T-helper 2 cell (primary cell): ENCODE measurements around the gene ST8SIA4.
A peak's percentile ranks its signal among the peaks of the same experiment; 100 is the strongest.

Source experiments
- DNase-seq, 5 experiments: peaks; one replicate each; pipeline versions ENCODE4 v3.0.0 to v3.0.0-alpha.2; 2012 to 2022
- total RNA-seq, 2 donors: gene quantifications; one replicate each; lab custom pipeline; 2026; lab: John Stamatoyannopoulos, UW

ST8SIA4 gene, protein sequence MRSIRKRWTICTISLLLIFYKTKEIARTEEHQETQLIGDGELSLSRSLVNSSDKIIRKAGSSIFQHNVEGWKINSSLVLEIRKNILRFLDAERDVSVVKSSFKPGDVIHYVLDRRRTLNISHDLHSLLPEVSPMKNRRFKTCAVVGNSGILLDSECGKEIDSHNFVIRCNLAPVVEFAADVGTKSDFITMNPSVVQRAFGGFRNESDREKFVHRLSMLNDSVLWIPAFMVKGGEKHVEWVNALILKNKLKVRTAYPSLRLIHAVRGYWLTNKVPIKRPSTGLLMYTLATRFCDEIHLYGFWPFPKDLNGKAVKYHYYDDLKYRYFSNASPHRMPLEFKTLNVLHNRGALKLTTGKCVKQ
- total RNA-seq, result 32.1 to 52.4 reads per million in 2 donors

GRCh38 chr5:100903039-100903887, at the start of gene ST8SIA4:
Gene ST8SIA4, minus strand, starts transcription at chr5:100903282. Its CDS starts 327 bp downstream, at chr5:100902955.
- peak; percentile 74 to 99 (median 87) for DNase-seq

DNA sequence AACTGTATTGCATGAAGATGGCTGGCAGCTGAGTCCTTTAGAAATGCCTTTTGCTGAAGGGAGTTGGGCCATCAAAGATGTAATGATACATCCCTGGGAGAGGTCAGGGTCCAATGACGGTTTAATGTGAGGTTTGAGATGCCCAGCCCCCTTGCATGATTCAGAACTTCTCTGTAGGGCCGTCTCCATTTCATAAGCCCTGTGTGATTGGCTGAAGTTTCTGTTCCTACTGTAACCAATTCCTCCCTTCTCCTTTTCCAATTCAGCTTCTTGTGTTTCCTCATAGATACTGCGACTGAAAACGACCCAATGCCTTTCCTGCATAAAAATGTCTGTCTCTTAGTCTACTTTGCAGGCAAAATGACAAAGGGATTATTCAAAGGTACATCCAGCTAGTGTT, 47.9 kb upstream of the ST8SIA4 start:
- DNase-seq, result no peak

DNA sequence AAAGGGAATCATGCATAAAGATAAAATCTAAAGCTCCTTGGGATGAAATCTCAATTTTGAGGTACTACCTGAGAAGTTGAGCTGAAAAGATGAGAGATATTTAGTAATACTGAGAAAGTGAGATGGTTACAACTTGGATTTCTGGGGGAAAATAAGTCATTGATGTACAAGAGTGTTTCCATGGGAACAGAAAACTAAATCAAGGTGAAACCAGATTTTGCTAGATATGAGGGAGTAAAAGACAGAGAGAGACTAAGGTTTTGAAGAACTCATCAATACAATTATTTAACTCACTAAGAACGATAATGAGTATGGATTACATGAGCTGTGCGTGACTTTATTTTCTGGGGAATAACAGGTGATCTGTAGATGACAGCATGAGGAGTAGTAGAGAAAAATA, 10.2 kb upstream of the ST8SIA4 start:
- peak in 1 of 5 experiments; percentile 73 for DNase-seq

GRCh38 chr5:100909034-100909433, 6.0 kb upstream of the ST8SIA4 start:
- no peak for DNase-seq

GRCh38 chr5:100905259-100905914, 2.3 kb upstream of the ST8SIA4 start:
- peak in 2 of 5 experiments; percentile 34 to 71 for DNase-seq

GRCh38 chr5:100904259-100904861, 1.3 kb upstream of the ST8SIA4 start:
- peak in 3 of 5 experiments; percentile 31 to 92 (median 64) for DNase-seq

GRCh38 chr5:100902440-100903038, 543 bp downstream of the ST8SIA4 start:
- DNase-seq, result peak in 1 of 5 experiments; percentile 92

DNA sequence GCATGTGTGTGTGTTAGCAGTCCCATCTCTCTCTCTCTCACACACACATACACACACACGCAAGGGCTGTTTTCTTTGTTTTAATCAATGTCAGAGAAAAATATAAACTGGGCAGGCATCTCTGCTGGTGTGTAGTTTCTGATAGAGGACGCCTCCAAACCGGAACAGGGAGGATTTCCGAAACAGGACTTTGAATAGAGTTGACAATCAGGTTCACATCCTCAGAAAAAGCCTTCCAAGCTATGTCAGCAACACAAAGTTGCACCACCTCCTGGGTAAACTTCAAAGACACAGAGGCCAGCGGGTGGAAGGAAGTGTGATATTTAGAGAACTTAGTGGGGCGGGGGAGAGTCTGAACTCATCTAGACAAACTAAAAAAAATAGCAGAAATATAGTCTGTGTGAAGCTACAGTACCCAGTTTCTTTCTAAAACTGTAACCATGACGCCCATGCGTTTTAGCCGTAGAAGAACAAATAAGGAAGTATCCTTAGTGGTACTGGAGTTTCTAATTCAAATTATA, 1.2 kb downstream of the ST8SIA4 start:
- DNase-seq, result peak in 3 of 5 experiments; percentile 55 to 86 (median 84)

- DNase-seq, result peak; percentile 72 to 98 (median 89)
These were observed 2.0 kb downstream of the ST8SIA4 start for GRCh38 chr5:100900796-100901781.

GRCh38 chr5:100900142-100900795, 2.8 kb downstream of the ST8SIA4 start:
- peak in 1 of 5 experiments; percentile 13 for DNase-seq

GRCh38 chr5:100899675-100900074, 3.4 kb downstream of the ST8SIA4 start:
- DNase-seq, result no peak

DNA sequence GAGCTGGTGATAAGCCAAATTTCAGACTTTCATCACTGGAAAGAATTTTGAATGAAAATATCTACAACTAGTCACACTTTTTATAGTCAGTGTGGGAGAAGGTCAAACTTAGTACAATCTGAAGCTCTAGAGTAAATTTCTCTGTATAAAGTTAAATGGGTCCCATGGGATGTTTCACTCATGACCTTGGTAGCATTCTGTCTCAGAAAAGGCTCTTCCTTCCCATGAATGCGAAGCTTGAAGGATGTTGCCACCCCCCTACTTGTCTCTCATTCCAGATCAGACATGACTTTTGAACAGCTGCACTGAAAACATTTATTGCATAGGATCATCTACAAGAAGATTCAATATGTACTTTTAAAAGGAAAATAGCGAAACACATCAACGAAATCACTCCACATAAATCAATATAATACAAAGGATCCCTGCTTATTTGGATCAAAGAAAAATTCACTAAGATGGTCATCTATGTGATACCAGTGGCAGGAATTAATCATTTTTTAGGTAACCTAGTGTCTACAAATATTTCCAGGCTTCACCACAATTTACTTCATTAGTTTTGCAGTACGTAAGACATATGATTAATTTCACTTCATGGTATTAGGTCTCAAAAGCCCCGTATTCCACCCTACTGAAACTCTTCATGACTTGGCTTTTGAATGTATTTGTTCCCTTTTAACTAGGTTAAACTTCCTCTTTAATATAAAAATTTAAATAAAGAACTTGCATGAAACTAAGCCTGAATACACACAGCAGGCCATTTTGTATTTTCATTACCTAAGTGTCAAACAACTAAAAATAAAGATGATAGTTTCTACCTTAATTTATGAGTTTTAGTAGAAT, 4.4 kb downstream of the ST8SIA4 start:
- DNase-seq, result no peak

- DNase-seq, result no peak
These were observed 7.0 kb downstream of the ST8SIA4 start for GRCh38 chr5:100896054-100896453.

DNA sequence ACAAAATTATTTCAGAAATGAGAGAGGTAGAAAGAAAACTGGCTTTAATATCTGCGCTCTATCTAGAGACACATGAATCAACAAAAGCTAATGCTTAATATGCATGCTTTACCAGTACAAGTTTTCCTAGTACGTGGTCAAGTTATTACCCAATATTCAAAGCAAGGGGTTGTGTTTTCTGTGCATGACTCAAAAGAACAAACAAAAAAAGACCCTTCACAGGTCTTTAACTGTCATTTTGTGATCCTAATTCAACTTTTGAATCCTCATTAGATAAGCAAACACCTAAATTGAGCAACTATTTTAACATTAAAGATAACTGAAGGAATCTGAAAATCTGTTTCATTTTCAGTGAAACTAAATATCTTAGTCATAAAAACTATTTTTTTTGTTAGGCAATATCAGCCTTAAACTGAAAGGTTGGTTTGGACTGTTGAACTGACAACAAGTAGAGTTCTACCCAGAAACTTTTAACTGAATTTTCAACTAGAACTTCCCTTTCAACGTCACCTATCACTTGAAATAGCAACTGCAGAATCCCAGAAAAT, 12.5 kb downstream of the ST8SIA4 start:
- DNase-seq, result peak in 1 of 5 experiments; percentile 76

GRCh38 chr5:100889896-100890295, 13.2 kb downstream of the ST8SIA4 start:
- peak in 1 of 5 experiments; percentile 36 for DNase-seq

GRCh38 chr5:100889165-100889743, 13.8 kb downstream of the ST8SIA4 start:
- peak in 2 of 5 experiments; percentile 54 to 88 for DNase-seq

DNA sequence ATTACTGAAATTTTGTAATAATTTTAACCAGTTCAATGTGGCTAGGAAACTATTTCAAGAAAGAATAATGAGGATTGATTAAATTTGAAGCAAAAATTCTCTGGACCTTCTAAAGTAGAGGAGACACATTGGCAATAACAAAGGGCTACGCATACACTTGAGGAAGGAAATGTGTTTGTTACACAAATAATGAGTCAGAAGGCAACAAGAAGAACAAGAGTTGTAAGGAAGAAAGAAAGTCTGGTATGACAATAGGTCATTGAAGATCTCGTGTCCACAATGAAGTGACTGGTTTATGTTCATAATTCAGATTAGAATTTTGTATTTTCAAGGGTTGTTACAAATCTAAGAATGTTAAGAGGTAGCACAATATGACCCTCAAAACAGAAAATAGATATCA, 25.8 kb downstream of the ST8SIA4 start:
- DNase-seq, result peak in 1 of 5 experiments; percentile 32
